ENCODE data around the gene KCND2. TPM values are rescaled to one million over a fixed set of nuclear protein-coding genes. Genes with fewer than 3 reads are reported as not detected.

KCND2 gene
- total RNA-seq, 1 experiment from 2014 or later, result 0.19 TPM

DNA sequence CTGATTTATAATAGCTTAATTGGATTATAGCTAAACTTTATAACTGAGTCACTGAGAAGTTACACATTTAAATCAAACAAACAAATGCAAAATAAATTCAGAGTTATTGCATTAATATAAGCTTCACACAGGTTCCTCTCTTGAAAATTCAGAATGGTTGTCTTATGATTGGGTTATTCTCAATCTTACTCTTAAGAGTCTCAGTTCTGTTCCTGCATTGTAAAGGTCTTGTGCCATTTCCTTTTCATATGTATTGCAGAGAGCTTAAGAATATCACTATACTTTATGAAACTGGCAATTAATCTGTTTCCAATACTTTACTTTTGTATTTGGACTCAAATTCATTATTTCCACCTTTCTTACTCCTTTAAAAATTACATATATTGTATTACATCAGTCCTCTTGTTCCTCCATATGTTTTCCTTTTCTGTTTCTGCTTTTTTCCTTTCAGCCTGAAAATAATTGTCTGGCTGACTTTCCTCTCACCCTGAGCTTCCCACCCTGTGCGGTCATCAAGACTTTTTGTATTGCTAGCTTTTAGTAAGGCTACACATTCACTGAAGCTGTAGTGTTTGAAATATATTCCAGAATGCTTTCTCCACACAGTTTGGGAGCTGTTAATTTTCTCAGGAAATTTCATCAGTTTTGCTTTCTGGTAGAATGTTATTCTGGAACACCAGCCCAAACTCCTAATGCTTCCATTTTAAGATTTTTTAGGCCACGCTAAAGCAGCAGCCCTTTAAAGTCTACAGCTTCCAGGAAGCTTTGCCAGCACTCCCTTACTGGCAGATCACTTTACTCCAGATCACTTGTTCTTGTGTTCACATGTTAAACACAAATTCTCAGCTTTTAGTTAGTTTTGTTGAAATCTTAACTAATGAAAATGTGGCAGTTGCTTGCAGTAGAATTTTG, 139.4 kb downstream of the KCND2 start:
- no peak for DNase-seq (ENCODE audit: low spot score)

- no peak for DNase-seq (ENCODE audit: low spot score)
Observed at GRCh38 chr7:120413164-120413563, 140.2 kb downstream of the KCND2 start.

DNA sequence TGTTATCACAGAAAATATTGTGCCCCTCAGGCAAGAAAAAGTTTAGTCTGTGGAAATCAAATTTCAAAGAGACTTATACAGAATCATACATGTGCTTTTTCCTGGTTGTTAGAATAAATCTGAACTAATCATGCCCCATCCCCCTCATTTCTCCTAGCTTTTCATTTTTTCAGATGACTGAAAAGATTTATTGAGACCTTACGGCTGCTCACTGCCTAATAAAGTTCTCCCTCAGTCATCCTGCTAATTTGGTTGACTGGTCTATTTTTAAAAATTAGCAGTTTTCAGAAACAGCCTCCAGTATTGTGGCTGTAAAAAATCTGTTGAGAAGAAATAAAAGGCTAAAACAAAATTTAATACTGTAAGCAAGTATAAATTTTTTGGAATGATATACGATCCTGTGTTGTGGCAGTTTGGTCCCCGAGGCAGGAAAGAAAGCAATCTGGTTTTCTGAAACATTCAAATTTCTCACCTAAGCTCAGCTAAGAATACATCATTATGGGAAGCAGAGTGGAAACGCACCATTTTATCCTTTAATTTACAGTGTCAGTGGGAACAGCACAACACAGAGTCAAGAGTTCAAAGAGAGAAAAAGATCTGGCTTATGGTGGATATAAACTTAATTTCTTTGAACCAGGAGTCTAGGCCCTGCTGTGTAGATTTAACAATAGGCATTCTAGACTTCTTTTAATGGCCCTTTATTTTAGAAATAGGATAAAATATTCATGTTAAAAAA, 144.4 kb downstream of the KCND2 start:
- no peak for DNase-seq (ENCODE audit: low spot score)

DNA sequence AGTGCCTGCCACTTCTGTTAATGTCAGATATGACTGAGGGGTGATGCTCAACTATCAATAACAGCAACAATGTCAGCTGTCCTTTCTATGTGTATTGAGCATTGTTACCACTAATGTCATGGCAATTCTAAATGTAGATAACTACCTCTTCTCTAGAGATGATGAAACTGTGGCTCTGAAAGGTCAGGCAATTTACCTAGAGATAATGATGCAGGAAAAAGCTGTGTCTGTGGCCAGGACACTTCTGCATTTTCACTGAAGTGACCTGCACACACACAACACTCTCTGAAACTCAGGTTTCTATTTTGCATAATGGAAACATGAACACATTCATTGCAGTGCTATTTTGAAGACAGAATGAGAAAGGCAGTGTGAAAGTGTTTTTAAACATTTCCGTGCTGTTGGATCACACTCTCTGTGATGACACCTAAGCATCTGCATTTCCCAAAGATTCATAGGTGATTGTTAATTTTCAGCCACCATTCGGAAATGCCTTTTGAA, 148.2 kb downstream of the KCND2 start:
- no peak for DNase-seq (ENCODE audit: low spot score)

GRCh38 chr7:120431016-120431415, 158.0 kb downstream of the KCND2 start:
- DNase-seq (ENCODE audit: low spot score), result no peak

- no peak for DNase-seq (ENCODE audit: low spot score)
Observed at GRCh38 chr7:120436487-120437060, 163.6 kb downstream of the KCND2 start.

DNA sequence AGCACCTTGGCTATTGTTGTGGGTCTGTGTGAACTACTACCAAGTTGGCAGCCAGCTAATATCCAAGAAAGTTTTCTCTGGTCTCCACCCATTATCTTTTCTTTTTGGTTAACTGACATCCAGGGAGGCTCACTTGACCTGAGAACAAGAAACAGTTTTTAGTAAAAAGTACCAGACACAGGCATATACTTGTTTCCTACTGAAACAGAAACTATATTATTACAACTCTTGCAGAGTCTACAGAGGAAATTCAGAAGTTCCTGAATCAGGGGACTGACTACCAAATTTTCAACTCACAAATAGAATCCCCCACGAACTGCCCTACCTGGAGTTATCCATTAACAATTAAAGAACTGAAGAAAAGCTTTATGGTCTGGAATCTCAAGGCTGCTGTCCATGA, 168.9 kb downstream of the KCND2 start:
- no peak for DNase-seq (ENCODE audit: low spot score)

DNA sequence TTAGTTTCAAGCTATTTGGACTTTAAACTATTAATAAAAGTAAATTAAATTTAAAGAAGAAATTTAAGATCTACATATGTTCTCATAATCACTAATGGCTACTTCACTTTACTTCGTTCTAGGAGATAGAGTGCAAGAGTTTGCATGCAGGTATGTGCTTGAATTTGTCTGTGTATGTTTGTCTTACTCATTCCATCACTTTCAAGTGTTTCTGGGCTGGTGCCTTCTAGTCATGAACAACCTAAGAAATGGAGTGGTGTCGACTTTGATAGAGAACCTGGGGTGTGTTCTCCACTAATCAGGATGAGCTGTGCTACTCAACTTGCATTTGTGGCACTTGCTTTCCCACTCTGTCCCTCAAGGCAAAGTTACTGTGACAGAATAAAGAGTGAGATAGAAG, 169.9 kb downstream of the KCND2 start:
- no peak for DNase-seq (ENCODE audit: low spot score)

DNA sequence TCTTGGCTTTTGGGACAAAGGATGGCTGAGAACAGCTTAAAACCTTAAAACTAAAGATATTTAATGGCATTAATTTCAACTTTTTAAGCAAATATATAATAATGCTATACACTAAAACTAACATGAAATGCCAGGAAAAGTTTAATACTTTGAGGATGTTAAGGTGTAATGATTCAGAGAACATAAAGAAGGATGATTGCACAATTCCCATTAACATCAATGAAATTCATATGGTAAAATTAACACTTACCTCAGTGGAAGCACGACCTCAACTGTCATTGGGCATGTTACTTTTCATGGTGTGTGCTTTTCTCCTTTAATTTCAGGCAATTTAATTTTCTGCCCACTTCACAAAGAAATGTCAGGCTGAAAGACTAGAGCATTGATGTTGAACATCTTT, 171.7 kb downstream of the KCND2 start:
- no peak for DNase-seq (ENCODE audit: low spot score)

GRCh38 chr7:120445276-120445675, 172.3 kb downstream of the KCND2 start:
- DNase-seq (ENCODE audit: low spot score), result no peak

GRCh38 chr7:120452665-120453064, 179.7 kb downstream of the KCND2 start:
- DNase-seq (ENCODE audit: low spot score), result no peak

DNA sequence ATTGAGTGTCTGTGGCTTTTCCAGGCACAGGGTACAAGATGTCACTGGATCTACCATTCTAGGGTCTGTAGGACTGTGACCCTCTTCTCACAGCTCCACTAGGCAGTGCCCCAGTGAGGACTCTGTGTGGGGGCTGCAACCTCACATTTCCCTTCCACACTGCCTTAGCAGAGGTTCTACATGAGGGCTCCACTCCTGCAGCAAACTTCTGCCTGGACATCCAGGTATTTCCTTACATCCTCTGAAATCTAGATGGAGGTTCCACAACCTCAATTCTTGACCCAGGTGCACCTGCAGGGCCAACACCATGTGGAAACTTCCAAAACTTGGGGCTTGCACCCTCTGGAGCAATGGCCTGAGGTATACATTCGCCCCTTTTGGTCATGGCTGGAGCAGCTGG, 183.7 kb downstream of the KCND2 start:
- no peak for DNase-seq (ENCODE audit: low spot score)

DNA sequence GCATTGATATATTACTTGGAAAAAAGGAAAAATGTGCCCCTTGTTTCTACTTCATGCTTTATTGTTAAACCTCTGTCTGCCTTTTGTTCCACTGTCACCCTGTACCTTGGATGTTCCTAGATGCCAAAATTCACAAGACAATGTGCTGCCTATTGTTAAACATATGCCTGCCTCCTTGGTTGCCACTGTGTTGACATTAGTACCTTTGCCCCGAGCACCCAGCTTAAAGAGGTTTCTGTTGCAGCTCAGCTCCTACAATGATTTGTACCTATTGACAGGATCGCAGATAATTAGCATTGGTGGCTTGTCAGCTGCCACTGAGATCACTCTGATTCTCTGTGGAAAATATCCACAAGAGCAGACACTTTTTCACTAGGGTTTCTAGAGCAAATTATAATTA, 188.0 kb downstream of the KCND2 start:
- DNase-seq (ENCODE audit: low spot score), result no peak

DNA sequence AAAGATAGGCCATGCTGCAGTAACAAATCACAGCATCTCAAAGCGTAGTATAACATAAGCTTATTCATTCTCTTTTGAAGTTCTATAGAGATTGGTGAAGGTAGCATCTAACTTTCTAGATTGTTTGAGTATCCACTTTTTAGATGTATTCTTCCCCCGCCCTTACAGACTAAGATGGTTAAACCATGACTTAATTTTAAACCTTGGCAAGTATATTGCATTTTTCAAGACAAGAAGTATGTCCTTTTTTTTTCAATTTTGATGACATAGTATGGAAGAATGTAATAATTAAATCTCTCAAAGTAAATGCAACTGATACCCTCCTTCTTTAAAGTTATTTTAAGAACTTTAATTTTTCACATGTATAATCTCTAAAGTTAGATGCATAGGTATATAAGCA, 190.0 kb downstream of the KCND2 start:
- DNase-seq (ENCODE audit: low spot score), result no peak

DNA sequence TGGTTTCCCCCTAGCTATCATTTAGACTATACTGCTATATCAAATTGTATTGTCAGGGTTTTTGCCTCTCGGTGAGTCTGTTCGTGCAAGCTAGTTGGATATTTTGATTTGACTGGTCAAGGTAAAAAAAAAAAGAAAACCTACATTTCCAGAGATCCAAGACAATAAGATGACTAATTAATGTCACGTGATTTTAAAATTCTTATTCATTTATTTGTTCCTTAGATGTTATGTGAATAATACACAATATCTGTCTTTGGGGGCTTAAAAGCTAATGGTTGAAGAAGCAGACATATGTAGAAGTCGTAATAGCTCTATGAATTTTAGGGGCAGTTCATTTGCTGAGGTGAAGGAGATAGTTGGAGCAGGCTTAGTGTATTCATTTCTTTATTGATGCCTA, 191.1 kb downstream of the KCND2 start:
- no peak for DNase-seq (ENCODE audit: low spot score)

- no peak for DNase-seq (ENCODE audit: low spot score)
Observed at GRCh38 chr7:120467676-120468075, 194.7 kb downstream of the KCND2 start.

DNA sequence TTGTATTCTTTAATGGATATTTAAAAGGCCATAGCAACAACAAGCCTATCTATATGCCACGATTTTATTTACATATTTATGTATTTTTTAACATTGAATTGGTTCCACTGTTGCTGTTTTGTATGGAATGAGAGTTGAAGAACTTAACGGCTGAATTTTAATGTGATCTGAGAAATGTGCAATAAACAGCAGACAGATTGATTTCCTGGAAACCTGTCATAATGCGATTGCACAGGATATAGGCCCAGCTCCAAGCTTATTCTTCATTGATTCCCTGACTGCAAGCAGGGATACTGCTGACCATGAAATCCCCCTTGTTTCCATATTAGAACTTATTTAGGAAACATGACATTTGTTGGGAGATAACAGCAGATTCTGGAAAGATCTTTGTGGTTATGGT, 195.6 kb downstream of the KCND2 start:
- no peak for DNase-seq (ENCODE audit: low spot score)

DNA sequence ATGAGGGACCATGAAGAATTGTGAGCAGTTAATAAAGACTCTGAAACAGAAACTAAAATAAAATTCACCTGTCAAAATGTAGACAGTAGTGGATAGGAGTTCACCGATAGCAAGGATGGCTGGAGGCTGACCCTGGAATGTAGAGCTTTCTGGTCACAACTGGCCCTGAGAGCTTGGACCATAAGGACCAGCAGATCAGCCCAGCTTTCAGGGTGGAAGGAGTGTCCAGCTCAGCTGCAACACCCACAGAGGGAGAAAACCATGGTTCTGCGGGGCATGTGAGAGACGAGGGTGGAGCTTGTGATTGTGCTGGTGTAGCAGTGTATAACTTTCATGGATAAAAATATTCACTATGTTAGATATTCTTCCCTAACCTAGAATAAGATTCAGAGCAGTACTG, 199.9 kb downstream of the KCND2 start:
- DNase-seq (ENCODE audit: low spot score), result no peak

- no peak for DNase-seq (ENCODE audit: low spot score)
Observed at GRCh38 chr7:120473352-120473751, 200.4 kb downstream of the KCND2 start.

DNA sequence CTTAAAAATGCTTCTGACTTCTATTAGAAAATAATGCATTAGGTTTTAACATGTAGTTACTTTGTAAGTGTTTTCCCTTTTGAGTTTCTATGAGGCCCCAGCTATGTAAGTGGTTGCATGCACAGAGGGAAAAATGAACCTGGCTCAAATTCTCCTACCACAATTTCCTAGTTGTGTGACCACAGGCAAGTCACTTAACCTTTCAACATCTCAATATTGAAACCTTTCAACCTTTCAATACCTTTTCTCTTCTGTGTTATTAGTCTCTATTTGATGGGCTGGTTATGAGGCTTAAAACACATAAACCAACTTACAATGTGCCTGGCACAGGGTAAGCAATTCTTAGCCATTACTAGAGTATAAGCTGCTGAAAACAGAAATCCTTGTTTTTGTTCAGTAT, 203.0 kb downstream of the KCND2 start:
- no peak for DNase-seq (ENCODE audit: low spot score)

- no peak for DNase-seq (ENCODE audit: low spot score)
Observed at GRCh38 chr7:120480472-120480871, 207.5 kb downstream of the KCND2 start.

DNA sequence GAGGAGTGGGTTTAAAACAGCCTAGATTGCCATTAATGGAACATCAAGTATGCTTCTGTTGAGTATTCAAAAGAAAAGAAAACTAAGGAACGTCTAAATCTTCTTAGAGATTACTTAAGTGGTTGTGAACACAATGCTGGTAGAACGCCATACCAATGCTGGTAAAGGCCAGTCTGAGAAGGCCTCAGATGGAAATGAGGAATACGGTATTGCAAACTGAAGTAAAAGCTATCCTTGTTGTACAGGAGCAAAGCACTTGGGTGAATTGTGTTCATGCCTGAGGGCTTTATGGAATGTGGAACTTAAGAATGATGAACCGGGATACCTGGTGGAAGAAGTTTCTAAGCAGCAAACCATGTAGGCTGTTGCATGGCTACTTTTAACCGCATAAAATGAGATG, 208.0 kb downstream of the KCND2 start:
- no peak for DNase-seq (ENCODE audit: low spot score)

GRCh38 chr7:120486164-120486563, 213.2 kb downstream of the KCND2 start:
- DNase-seq (ENCODE audit: low spot score), result no peak

Data from H4 (cell line).